ENCODE measurements around the gene CKLF.

DNA sequence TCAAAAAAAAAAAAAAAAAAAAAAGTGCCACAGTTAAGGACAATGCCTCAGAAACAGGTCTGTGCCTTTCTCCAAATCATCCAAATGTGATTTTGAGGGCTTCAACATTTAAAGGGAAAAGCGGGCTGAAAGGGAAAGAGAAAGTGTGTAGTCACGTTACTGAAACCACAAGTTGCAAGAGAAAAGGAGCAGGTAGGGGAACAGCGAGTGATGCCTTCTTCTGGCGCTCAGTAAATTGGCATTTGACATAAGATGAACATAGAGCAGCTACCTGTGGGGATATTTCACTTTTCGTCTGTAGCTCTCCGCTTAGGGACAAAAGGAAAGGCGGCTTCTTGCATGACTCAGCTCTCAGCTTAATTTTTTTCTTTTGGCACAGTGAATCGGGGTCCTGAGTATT is 37.9 kb downstream of the CKLF start:
- TF ChIP-seq, protein P1, sequence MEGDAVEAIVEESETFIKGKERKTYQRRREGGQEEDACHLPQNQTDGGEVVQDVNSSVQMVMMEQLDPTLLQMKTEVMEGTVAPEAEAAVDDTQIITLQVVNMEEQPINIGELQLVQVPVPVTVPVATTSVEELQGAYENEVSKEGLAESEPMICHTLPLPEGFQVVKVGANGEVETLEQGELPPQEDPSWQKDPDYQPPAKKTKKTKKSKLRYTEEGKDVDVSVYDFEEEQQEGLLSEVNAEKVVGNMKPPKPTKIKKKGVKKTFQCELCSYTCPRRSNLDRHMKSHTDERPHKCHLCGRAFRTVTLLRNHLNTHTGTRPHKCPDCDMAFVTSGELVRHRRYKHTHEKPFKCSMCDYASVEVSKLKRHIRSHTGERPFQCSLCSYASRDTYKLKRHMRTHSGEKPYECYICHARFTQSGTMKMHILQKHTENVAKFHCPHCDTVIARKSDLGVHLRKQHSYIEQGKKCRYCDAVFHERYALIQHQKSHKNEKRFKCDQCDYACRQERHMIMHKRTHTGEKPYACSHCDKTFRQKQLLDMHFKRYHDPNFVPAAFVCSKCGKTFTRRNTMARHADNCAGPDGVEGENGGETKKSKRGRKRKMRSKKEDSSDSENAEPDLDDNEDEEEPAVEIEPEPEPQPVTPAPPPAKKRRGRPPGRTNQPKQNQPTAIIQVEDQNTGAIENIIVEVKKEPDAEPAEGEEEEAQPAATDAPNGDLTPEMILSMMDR (IDR thresholded peaks at IDR 0.05), result no peak
- TF ChIP-seq EP300 (IDR thresholded peaks at IDR 0.05) (no peak), POLR2AphosphoS5 (IDR thresholded peaks at IDR 0.05) (no peak)
